Activated CD8-positive, alpha-beta memory T cell treated with anti-CD3 and anti-CD28 coated beads, Interleukin-2, amount 50 U/mL, for 1 hour (primary cell): ENCODE data around the gene SNUPN.

Source experiments
- DNase-seq: peaks from one replicate; pipeline ENCODE4 v3.0.0-alpha.2; 2020; ENCODE audit errors: extremely low read depth

Gene SNUPN

GRCh38 chr15:75654201-75654907, 28.8 kb upstream of the SNUPN start:
- DNase-seq: no peak

- no peak for DNase-seq
Observed at GRCh38 chr15:75653347-75653913, 27.9 kb upstream of the SNUPN start.

- DNase-seq: no peak
Observed at GRCh38 chr15:75651810-75652543, 26.5 kb upstream of the SNUPN start.

- DNase-seq: no peak
Observed at GRCh38 chr15:75650908-75651809, 25.6 kb upstream of the SNUPN start.

- no peak for DNase-seq
Observed at GRCh38 chr15:75649848-75650247, 24.3 kb upstream of the SNUPN start.

- no peak for DNase-seq
Observed at GRCh38 chr15:75649045-75649761, 23.7 kb upstream of the SNUPN start.

GRCh38 chr15:75648156-75649000, 22.9 kb upstream of the SNUPN start:
- no peak for DNase-seq

- DNase-seq: peak; percentile 43
Observed at GRCh38 chr15:75647370-75648155, 22.0 kb upstream of the SNUPN start, which contains the start of gene SNX33. TSS of gene SNX33 (plus strand) at chr15:75647912. CDS start at chr15:75649103, 1,191 bp downstream.

- DNase-seq: no peak
Observed at GRCh38 chr15:75646944-75647364, 21.4 kb upstream of the SNUPN start.

- no peak for DNase-seq
Observed at GRCh38 chr15:75646112-75646943, 20.8 kb upstream of the SNUPN start.

- no peak for DNase-seq
Observed at GRCh38 chr15:75644376-75644775, 18.9 kb upstream of the SNUPN start.

GRCh38 chr15:75641603-75642002, 16.1 kb upstream of the SNUPN start:
- no peak for DNase-seq

- no peak for DNase-seq
Observed at GRCh38 chr15:75641179-75641503, 15.6 kb upstream of the SNUPN start.

- DNase-seq: no peak
Observed at GRCh38 chr15:75640483-75641178, 15.1 kb upstream of the SNUPN start.

- DNase-seq: peak; percentile 77
Observed at GRCh38 chr15:75639709-75640482, 14.4 kb upstream of the SNUPN start, which contains the start of gene IMP3. TSS of gene IMP3 (minus strand) at chr15:75640224. CDS start at chr15:75640168, 56 bp downstream.

GRCh38 chr15:75639191-75639708, 13.7 kb upstream of the SNUPN start:
- DNase-seq: no peak
